Activated CD4-positive, alpha-beta T cell treated with anti-CD3 and anti-CD28 coated beads, Interleukin-2, amount 50 U/mL, for 24 hours (primary cell): ENCODE data around the gene PSMA3.

Source experiments
- DNase-seq, 2 donors: peaks; one replicate each; pipeline ENCODE4 v3.0.0-alpha.2; 2020; ENCODE audit warnings: low read depth in 1 of 2, low spot score in 1 of 2

The PSMA3 gene

DNA sequence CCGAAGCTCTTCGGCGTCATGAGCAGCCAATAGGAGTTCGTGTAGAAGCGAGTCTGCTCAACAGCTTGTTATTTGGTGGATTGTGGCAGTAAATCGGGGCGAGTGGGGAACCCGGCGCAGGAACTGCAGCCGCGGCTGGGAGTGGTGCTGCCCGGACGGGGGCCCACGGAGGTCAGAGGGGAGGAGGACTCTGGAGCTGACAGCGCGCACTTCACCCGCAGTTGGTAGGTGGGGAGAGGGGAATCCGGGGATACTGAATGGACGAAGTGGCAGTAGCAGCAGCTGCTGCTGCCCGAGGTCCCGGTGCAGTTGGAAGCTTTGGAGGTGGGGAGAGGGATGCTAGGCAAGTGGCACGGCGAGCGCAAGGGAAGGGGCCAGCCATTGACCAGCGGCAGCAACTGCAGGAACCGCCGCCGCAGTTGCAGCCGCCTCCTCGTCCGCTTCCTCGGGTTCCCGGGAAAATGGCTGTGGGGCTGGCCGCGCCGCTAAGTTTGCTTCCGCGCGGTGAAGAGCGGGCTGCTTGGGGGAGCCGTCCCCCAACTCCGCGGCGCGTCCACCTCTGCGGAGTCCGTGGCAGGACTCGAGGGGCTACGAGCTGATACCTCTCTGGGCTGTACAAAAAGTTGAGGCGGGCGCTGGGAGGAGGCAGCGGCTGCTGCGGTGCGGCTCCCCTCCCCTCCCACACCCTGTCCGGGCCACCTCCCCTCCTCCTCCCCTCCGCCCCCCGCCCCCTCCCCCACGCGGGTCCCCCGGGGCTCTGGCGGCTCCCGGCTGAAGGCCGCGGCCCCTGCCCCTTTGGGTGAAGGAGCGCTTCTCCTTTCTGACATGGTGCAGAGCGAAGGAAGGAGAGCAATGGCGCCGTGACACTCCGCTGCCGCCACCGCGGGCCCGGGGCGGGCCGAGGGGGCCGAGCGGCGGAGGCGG lies 54.1 kb downstream of the PSMA3 start, which contains the start of gene ARID4A:
Gene ARID4A, plus strand, starts transcription at position 79 of the 924 bp plus-strand sequence. CDS start 1,300 bp downstream, outside the sequence.
- peak; percentile 18 to 52 for DNase-seq

DNA sequence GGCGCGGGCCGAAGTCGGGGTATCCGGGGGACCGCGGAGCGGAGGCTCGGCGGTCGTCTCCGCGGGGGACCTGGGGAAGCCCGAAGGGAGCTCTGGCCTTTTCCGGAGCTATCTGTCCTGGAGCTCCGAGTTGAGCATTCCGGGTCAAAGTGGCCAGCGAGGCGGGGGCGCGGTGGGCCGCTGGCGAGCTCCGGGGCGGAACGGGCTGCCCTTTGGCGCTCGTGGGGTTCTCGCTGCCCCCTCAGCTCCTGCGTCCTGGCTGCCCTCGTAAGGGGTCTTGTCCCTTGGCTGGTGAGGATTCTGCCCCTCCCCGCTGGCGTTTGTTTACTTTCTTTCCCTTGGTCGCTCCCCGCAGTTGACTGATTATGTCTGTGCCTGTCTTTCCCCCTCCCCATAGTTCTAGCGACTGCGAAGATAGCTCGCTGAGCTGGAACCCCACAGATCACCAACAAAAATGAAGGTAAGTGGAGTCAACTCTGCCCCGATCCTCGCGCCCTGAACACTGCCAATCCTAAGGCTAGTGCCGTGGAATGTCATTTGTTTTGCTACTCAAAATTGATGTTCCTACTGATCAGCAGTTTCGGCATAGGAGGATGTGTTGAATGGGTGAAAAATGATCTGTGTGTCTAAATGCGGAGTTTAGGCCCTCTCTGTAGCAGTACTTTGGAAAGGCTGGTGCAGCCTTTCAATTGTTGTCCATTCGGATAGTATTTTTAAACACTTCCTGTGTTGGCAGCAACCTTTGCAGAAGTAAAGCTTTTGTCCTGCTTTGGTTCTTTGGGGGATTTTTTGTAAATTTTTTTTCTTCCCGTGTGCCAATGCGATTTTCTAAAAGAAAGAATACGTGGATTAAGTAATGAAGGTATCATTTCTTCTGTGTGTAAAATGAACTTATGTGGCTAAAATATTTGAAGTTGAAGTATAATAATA lies 55.0 kb downstream of the PSMA3 start:
- no peak for DNase-seq

DNA sequence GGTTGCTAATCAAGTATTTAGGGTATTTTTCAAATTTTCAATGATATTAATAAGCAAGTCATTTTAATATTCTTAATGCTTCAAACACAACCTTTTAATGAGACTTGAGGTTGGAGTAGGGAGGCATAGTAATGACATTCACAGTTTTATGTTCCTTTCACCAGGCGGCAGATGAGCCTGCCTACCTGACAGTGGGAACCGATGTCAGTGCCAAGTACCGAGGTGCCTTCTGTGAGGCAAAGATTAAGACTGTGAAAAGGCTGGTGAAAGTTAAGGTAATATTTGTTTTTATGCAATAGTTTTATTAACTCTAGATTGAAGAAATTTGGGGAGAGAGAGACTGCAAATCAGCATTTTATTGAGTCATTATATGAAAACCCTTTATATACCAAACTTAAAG lies 56.8 kb downstream of the PSMA3 start:
- no peak for DNase-seq

DNA sequence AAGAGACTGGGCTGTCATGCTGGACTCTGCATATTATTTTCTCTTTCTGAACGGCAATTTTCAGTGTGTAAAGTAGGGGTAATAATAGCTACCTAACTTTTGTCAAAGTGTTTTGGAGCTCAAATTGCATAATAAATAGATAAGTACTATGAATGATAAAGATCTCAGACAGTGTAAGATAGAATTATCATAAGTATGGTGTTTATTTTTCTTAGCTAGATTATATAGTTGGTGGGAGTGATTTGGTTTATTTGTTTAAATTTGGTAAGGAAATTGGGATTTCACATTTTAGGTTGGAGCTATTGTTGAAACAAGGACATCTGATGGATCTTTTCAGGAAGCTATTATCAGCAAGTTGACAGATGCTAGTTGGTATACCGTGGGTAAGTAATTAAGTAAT lies 61.1 kb downstream of the PSMA3 start:
- DNase-seq, result no peak

- DNase-seq, result no peak
These were observed 63.1 kb downstream of the PSMA3 start for GRCh38 chr14:58307597-58308316.

DNA sequence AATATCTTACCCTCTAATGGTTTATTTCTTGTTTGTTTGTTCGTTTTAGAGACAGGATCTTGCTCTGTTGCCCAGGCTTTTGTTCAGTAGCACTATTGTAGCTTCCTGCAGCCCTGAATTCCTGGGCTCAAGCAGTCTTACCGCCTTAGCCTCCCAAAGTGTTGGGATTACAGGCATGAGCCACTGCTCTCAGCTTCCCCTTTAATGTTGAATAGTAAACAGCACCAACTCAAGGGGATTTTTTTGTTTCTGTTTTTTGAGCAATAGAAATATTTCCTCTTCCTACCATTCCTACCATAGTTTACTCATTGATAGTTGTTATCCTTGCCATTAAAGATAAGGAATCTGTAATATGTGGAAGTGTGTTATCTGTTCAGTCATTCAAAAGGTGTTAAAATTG lies 64.4 kb downstream of the PSMA3 start:
- DNase-seq, result no peak

GRCh38 chr14:58313699-58314098 lies 69.1 kb downstream of the PSMA3 start:
- no peak for DNase-seq

DNA sequence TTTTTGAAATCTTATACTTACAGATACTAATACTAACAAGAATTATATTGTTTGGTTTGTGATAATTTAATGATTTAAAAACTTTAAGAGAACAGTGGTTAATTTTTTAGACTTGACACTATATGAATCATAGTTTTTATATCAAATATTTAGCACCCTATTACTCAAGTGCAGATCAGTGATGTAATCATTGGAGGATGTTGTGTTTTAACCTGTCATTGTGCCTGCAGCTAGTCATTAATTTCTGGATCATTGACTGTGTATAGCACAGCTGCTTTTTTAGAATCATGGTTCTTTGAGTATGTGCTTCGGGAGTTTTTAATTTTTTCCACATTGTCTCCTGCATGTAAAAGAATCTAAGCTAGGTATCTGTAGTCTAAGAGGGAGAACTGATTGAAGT lies 71.0 kb downstream of the PSMA3 start:
- DNase-seq, result no peak
